ENCODE data around the gene ICA1. TPM values are rescaled to one million over a fixed set of nuclear protein-coding genes. Genes with fewer than 3 reads are reported as not detected.

ICA1 gene
- total RNA-seq, 1 experiment from 2014 or later: 3.2 TPM

GRCh38 chr7:8111282-8111960 lies 150.5 kb downstream of the ICA1 start:
- Histone ChIP-seq H3K4me2 (ENCODE audit: low read length) (no peak overlapping the region), H3K9me2 (replicated peaks; ENCODE audit: low read length) (no peaks in the 10 kb centered on the region), H2AFZ (ENCODE audit: low read length) (no peak overlapping the region), H3K4me1 (ENCODE audit: insufficient read depth, low read length) (peaks cover 11% of the 10 kb centered on the region), H3K9me3 (ENCODE audit: low read length) (no peaks in the 10 kb centered on the region), H3F3A (ENCODE audit: low read length, unreplicated experiment) (no peaks in the 10 kb centered on the region), H3K4me3 (ENCODE audit: low read length) (no peak overlapping the region), H3K79me2 (ENCODE audit: low read length) (no peaks in the 10 kb centered on the region), H3K9ac (ENCODE audit: low read length) (no peak overlapping the region), H4K20me1 (ENCODE audit: low read length) (no peaks in the 10 kb centered on the region), H3K27me3 (ENCODE audit: low read length) (no peaks in the 10 kb centered on the region), H3K36me3 (ENCODE audit: low read depth, low read length) (no peaks in the 10 kb centered on the region), H3K27ac (ENCODE audit: low read length) (no peak overlapping the region)
- ChIA-PET POLR2A (ENCODE audit: unreplicated experiment) (no interaction called here), CTCF (no interaction called here)
- ATAC-seq (no peak), DNase-seq (no peak)
- TF ChIP-seq EZH2phosphoT487 (IDR thresholded peaks at IDR 0.05; ENCODE audit: borderline replicate concordance, low read length) (no peak), EZH2 (IDR thresholded peaks at IDR 0.05; ENCODE audit: low read length, unreplicated experiment) (no peak), CTCF (conservative IDR thresholded peaks at IDR 0.05; ENCODE audit: low read depth, low read length) (no peak)
- no TSS peak for BruUV-seq (replicated peaks)
- intact Hi-C loops (cut with micrococcal nuclease): no loop called here

- Histone ChIP-seq H3K9me3 (ENCODE audit: low read length) (no peaks in the 10 kb centered on the region), H3K4me1 (ENCODE audit: insufficient read depth, low read length) (peaks cover 11% of the 10 kb centered on the region), H2AFZ (ENCODE audit: low read length) (peak overlapping the region; percentile 36; the same call in 1 of the 2 replicates), H3K36me3 (ENCODE audit: low read depth, low read length) (no peaks in the 10 kb centered on the region), H3K4me3 (ENCODE audit: low read length) (no peak overlapping the region), H3K4me2 (ENCODE audit: low read length) (peak overlapping the region; percentile 45), H3K9ac (ENCODE audit: low read length) (no peak overlapping the region), H3K27ac (ENCODE audit: low read length) (no peak overlapping the region), H4K20me1 (ENCODE audit: low read length) (no peaks in the 10 kb centered on the region), H3K27me3 (ENCODE audit: low read length) (no peaks in the 10 kb centered on the region), H3K9me2 (replicated peaks; ENCODE audit: low read length) (no peaks in the 10 kb centered on the region), H3K79me2 (ENCODE audit: low read length) (no peaks in the 10 kb centered on the region), H3F3A (ENCODE audit: low read length, unreplicated experiment) (no peaks in the 10 kb centered on the region)
- intact Hi-C loops (cut with micrococcal nuclease): no loop called here
- BruUV-seq (replicated peaks): no TSS peak
- CTCF ChIA-PET: no interaction called here
- POLR2A ChIA-PET (ENCODE audit: unreplicated experiment): interaction anchor here (0.6 kb wide), 1 partner anchor 338 kb away, joined by 3 read pairs; no protein-coding TSS in a partner anchor
- TF ChIP-seq CTCF (conservative IDR thresholded peaks at IDR 0.05; ENCODE audit: low read depth, low read length) (no peak), EZH2phosphoT487 (IDR thresholded peaks at IDR 0.05; ENCODE audit: borderline replicate concordance, low read length) (no peak), EZH2 (IDR thresholded peaks at IDR 0.05; ENCODE audit: low read length, unreplicated experiment) (no peak)
- DNase-seq (peak; percentile 60), ATAC-seq (peak; percentile 76)
These were observed 152.6 kb downstream of the ICA1 start for GRCh38 chr7:8109196-8110022.

Measured in PC-3 (cell line).